GM12878 (cell line): ENCODE measurements around the gene NPB. TPM values are rescaled to one million over a fixed set of nuclear protein-coding genes. Genes with fewer than 3 reads are reported as not detected.

ENCODE experiments used
- ATAC-seq: fragments of 200-7000 bp; cut with Tn5 transposase; 3 replicates; pipeline ENCODE4 v1.9.1; 2020; ENCODE audit warnings: mild to moderate bottlenecking, moderate library complexity
- BruUV-seq: library from RNA; stranded (reverse); fragments of 400-500 nt; replicated peaks from 2 replicates; lab custom pipeline; 2021; lab: Mats Ljungman, UMichigan
- CTCF ChIA-PET: fragments of 300-600 bp; sonication (Branson Sonifier 250); formaldehyde crosslinking; extraction: SDS; loops from one replicate; lab custom pipeline; 2021; ENCODE audit warnings: inconsistent platforms; lab: Yijun Ruan, JAX
- POLR2A ChIA-PET: fragments of 350-600 bp; formaldehyde crosslinking; extraction: SDS; loops from one replicate; lab custom pipeline; 2021; ENCODE audit warnings: inconsistent platforms; lab: Charles Lee
- RAD21 ChIA-PET: fragments of 300-600 bp; sonication (Branson Sonifier 250); formaldehyde crosslinking; loops from one replicate; lab custom pipeline; 2023; ENCODE audit warnings: antibody characterized with exemption; ENCODE audit not compliant: unreplicated experiment; lab: Charles Lee
- SMC1A ChIA-PET: fragments of 300-600 bp; sonication (Branson Sonifier 250); formaldehyde crosslinking; loops from one replicate; lab custom pipeline; 2023; ENCODE audit not compliant: unreplicated experiment, uncharacterized antibody; lab: Charles Lee
- DNase-seq: peaks from one replicate; pipeline ENCODE4 v3.0.0-alpha.2; 2011; ENCODE audit warnings: low read depth, low spot score
- FAIRE-seq: peaks from 3 replicates; lab custom pipeline; 2011; peaks lifted over from hg19 to GRCh38; lab: Jason Lieb, UNC
- H2AFZ ChIP-seq: 2 replicates; pipeline ENCODE4 v1.6.0; 2011; ENCODE audit warnings: low read depth, low read length, control low read depth; ENCODE audit not compliant: control insufficient read depth
- H3K27ac ChIP-seq: 2 replicates; pipeline ENCODE4 v1.5.1; 2011; ENCODE audit warnings: control low read depth; ENCODE audit not compliant: control insufficient read depth, insufficient read depth
- H3K27me3 ChIP-seq, 2 experiments: replicated peaks in 1 of 2; 2 replicates each; pipeline versions ENCODE4 v1.6.0 to v1.6.1; 2011; ENCODE audit warnings: low read length in 1 of 2; ENCODE audit not compliant: control insufficient read depth in 2 of 2, insufficient read depth in 2 of 2
- H3K36me3 ChIP-seq, 2 experiments: 2 replicates each; pipeline ENCODE4 v1.5.1; 2011; ENCODE audit warnings: low read length in 1 of 2; ENCODE audit not compliant: control insufficient read depth in 2 of 2, insufficient read depth in 2 of 2
- H3K4me1 ChIP-seq: 2 replicates; pipeline ENCODE4 v1.6.1; 2011; ENCODE audit warnings: mild to moderate bottlenecking, low read length, moderate library complexity, mixed read lengths; ENCODE audit not compliant: control insufficient read depth, insufficient read depth
- H3K4me2 ChIP-seq: 2 replicates; pipeline ENCODE4 v1.6.0; 2011; ENCODE audit warnings: control low read depth; ENCODE audit not compliant: control insufficient read depth, insufficient read depth
- H3K4me3 ChIP-seq: fragments of 200-600 bp; sonication (generic); 2 replicates; pipeline ENCODE4 v1.5.1; 2016
- H3K79me2 ChIP-seq: 2 replicates; pipeline ENCODE4 v1.6.0; 2011; ENCODE audit warnings: low read length; ENCODE audit not compliant: control insufficient read depth, insufficient read depth
- H3K9ac ChIP-seq: 2 replicates; pipeline ENCODE4 v1.8.0; 2011; ENCODE audit warnings: low read length, control low read depth, mixed read lengths; ENCODE audit not compliant: control insufficient read depth, insufficient read depth
- H3K9me3 ChIP-seq: replicated peaks from 3 replicates; pipeline ENCODE4 v1.5.1; 2011; ENCODE audit warnings: mild to moderate bottlenecking, low read length; ENCODE audit not compliant: control insufficient read depth, insufficient read depth
- H4K20me1 ChIP-seq: 2 replicates; pipeline ENCODE4 v1.6.0; 2011; ENCODE audit not compliant: control insufficient read depth, insufficient read depth
- IKZF1 ChIP-seq: fragments of 450-650 bp; conservative IDR thresholded peaks from 2 replicates; pipeline ENCODE4 v1.6.1; 2017; ENCODE audit warnings: antibody characterized with exemption, mild to moderate bottlenecking
- KDM1A ChIP-seq: fragments of 200-600 bp; sonication (generic); IDR thresholded peaks from 2 replicates; pipeline ENCODE4 v1.6.1; 2016; ENCODE audit warnings: borderline replicate concordance
- NRF1 ChIP-seq: conservative IDR thresholded peaks from 2 replicates; pipeline ENCODE4 v1.6.1; 2011; ENCODE audit warnings: mild to moderate bottlenecking, low read depth, low read length, improper control_type of control experiment
- RCOR1 ChIP-seq: conservative IDR thresholded peaks from 2 replicates; pipeline ENCODE4 v1.6.1; 2012; ENCODE audit warnings: low read depth, low read length, improper control_type of control experiment
- WGBS: methylation state at CpG from one replicate; pipeline ENCODE4 v1.1.6; 2016; ENCODE audit warnings: low lambda C conversion rate; ENCODE audit not compliant: insufficient replicate concordance, insufficient coverage; ENCODE audit errors: missing lambda C conversion rate; 5-methylcytosine and 5-hydroxymethylcytosine counted together
- in situ Hi-C: fragments of 300-500 bp; cut with MboI; formaldehyde crosslinking; loops from 9 replicates; pipeline ENCODE4 v1.14.3; 2018; ENCODE audit warnings: mixed read lengths
- intact Hi-C: fragments of 100-400 bp; cut with micrococcal nuclease; formaldehyde crosslinking; loops from one replicate; pipeline ENCODE4 v1.14.2; 2022; ENCODE audit not compliant: unreplicated experiment
- polyA plus RNA-seq, 11 experiments: library from polyadenylated mRNA; depleted of rRNA in 4 of 11; unstranded in 6 of 11; stranded (reverse) in 5 of 11; fragments of >200 nt; fragmentation: Nextera tagmentation in 4 of 11; fragmentation: Illumina TruSeq in 1 of 11; extraction: Ambion mirVana in 4 of 11; extraction: Trizol in 1 of 11; gene quantifications; 1 replicate in 1 of 11; 2 replicates in 10 of 11; pipeline versions ENCODE4 v1.2.1 to v1.2.3, GENCODE V29; 2011 to 2016; ENCODE audit warnings: inconsistent platforms in 2 of 11, missing spikeins in 2 of 11, low read depth in 1 of 11
- total RNA-seq, 4 experiments: library from RNA; depleted of rRNA in 3 of 4; stranded (reverse); fragments of >200 nt in 3 of 4; fragmentation: Illumina TruSeq in 1 of 4; extraction: Trizol in 1 of 4; gene quantifications; 2 replicates each; pipeline versions ENCODE4 v1.2.1 to v1.2.3, GENCODE V29; 2013 to 2021

NPB gene
- total and polyA plus RNA-seq, 10 of the 15 experiments (the other 5 are each of a cell fraction or from before 2014, with no cell fraction given): 0.03 to 0.40 (median 0.15) TPM; not detected in 2

DNA sequence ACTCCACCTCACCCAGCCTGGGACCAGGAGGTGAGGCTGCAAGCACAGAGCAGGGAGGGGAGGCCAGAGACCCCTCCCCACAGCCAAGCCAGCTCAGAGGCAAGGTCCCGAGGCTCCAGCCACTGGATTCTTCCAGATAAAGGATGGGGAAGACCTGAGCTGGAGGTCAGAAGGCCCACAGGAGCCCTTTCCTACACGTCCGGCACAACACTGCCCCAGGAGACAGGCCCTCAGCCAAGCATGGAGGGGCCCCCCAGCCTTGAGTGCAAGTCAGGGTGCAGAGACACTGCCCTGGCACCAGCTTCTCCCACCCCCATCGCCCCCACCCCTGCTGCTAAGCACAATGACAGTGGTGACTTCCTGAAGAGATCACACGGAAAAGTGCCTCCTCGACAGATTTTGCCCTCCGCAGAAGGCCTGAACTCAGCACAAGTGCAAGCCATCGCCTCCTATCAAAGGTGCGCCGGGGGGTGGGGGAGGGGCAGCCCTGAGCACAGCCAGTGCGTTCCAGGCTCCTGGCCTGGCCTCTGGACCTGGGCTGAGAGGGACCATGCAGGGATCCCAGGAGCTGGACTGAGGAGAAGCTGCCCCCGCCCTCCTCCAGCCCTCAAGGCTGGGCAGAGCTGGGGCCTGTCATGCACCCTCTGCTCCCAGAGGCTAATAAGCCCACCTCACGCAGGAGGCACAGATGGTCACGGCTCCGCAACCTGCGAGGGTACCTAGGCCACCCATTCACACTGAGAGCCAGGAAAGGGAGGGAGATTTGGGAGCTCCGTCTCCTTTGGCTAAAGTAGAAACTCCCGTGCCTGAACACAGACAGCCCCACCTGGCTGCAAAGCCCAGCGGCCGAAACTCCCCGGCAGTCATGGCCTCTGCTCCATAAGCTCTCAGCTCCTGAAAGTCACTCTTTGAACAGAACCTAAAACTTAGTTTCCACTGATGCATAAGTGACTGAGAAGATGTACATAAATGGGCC lies 22.8 kb downstream of the NPB start:
- 83% methylated on average over 20 of the region's 21 CpGs for WGBS

More for the DNA sequence above, 22.8 kb downstream of the NPB start:
- Histone ChIP-seq H3K27ac (no peak overlapping the region), H3K4me2 (peak overlapping the region; percentile 83), H3K36me3 (peaks cover 0 to 8% of the 10 kb centered on the region in 2 experiments; a peak in 2 of 4 replicates), H3K79me2 (peaks cover 39% of the 10 kb centered on the region), H3K4me3 (peak overlapping the region; percentile 63), H3K9ac (no peak overlapping the region; the same call in 1 of the 2 replicates), H3K27me3 (no peaks in the 10 kb centered on the region), H4K20me1 (no peaks in the 10 kb centered on the region; the same call in 1 of the 2 replicates), H3K4me1 (peaks cover 14% of the 10 kb centered on the region), H2AFZ (no peak overlapping the region), H3K9me3 (no peaks in the 10 kb centered on the region)
- no peak for FAIRE-seq
- TF ChIP-seq KDM1A (no peak), RCOR1 (no peak), NRF1 (no peak), IKZF1 (no peak)
- SMC1A ChIA-PET: interaction anchor here (0.6 kb wide), 1 partner anchor 1135 kb away, joined by 3 read pairs; no protein-coding TSS in a partner anchor
- no peak for DNase-seq
- CTCF ChIA-PET: interaction anchor here (0.7 to 2.1 kb wide), 8 partner anchors 8 to 98 kb away, joined by 3 to 9 read pairs (median 4); partner anchors contain the start of genes CENPX and LRRC45
- intact Hi-C loops: loop anchor here (5.0 kb wide), 2 partner anchors 42 to 53 kb away; partner anchors contain the start of gene ARHGDIA
- ATAC-seq: no peak
- no TSS peak for BruUV-seq
- in situ Hi-C loops: no loop called here
- POLR2A ChIA-PET: interaction anchor here (0.6 to 2.0 kb wide), 7 partner anchors 8 to 134 kb away, joined by 3 to 13 read pairs (median 3); no protein-coding TSS in a partner anchor
- RAD21 ChIA-PET: interaction anchor here (1.5 kb wide), 1 partner anchor 33 kb away, joined by 4 read pairs; the partner anchor contains the start of genes ALYREF and ANAPC11
